Nephron (organoid): ENCODE results near the gene GALK2.
A peak's percentile ranks its signal among the peaks of the same experiment; 100 is the strongest.
"Not testable (repeated sequence)": the region's sequence is repeated elsewhere in the genome, so short reads cannot be mapped to it uniquely, and the experiment has no call there.

Experiments
- H3K27ac Mint-ChIP-seq, 3 experiments: 2 replicates each; pipeline ENCODE4 v1.8.0; 2020; ENCODE audit warnings: mixed read lengths in 3 of 3, mild to moderate bottlenecking in 2 of 3, moderate library complexity in 1 of 3
- H3K27me3 Mint-ChIP-seq: 2 replicates; pipeline ENCODE4 v1.8.0; 2021; ENCODE audit warnings: low read depth, mild to moderate bottlenecking, moderate library complexity, mixed read lengths
- H3K36me3 Mint-ChIP-seq: 2 replicates; pipeline ENCODE4 v1.8.0; 2020; ENCODE audit warnings: low read depth, mixed read lengths
- H3K4me1 Mint-ChIP-seq: 2 replicates; pipeline ENCODE4 v1.8.0; 2020; ENCODE audit warnings: mixed read lengths
- H3K4me3 Mint-ChIP-seq, 3 experiments: 2 replicates each; pipeline ENCODE4 v1.8.0; 2020; ENCODE audit warnings: mild to moderate bottlenecking in 3 of 3, mixed read lengths in 3 of 3, moderate library complexity in 2 of 3
- H3K9me3 Mint-ChIP-seq: 2 replicates; pipeline ENCODE4 v1.8.0; 2020; ENCODE audit warnings: mixed read lengths
- CTCF ChIP-seq, 3 experiments: fragments of 200-600 bp; sonication (generic); IDR thresholded peaks; one replicate each; pipeline ENCODE4 v1.5.0; 2021; ENCODE audit warnings: antibody characterized with exemption in 3 of 3; ENCODE audit not compliant: unreplicated experiment in 3 of 3

GALK2 gene

DNA sequence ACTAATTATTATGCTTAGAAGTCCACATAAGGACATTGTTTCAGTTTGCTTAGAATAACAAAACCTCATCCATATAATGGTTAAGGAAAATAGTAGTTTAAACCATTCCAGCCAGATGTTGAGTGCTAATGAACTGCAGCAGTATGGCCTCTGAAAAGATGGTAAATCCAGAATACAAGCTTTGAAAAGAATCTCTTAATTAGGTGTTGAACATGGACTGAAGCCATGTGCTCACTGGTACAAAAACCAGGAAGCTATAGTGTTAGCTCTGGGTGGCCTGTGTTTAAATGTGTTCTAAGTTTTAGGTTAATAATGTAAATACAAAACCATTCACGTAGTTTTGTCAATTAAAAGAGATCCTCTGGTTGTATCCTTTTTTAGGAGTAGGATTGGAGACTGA lies 78.2 kb downstream of the GALK2 start:
- Mint-ChIP-seq H3K9me3 (peaks cover 4% of the 10 kb centered on the region), H3K4me3 (no peak overlapping the region), H3K36me3 (peaks cover 55% of the 10 kb centered on the region), H3K27ac (peak overlapping the region in 2 of 3 experiments; percentile 24 to 71), H3K4me1 (peaks cover 24% of the 10 kb centered on the region), H3K27me3 (no peaks in the 10 kb centered on the region)
- TF ChIP-seq CTCF (IDR thresholded peaks at IDR 0.05; ENCODE audit: unreplicated experiment in 3 of 3) = no peak

DNA sequence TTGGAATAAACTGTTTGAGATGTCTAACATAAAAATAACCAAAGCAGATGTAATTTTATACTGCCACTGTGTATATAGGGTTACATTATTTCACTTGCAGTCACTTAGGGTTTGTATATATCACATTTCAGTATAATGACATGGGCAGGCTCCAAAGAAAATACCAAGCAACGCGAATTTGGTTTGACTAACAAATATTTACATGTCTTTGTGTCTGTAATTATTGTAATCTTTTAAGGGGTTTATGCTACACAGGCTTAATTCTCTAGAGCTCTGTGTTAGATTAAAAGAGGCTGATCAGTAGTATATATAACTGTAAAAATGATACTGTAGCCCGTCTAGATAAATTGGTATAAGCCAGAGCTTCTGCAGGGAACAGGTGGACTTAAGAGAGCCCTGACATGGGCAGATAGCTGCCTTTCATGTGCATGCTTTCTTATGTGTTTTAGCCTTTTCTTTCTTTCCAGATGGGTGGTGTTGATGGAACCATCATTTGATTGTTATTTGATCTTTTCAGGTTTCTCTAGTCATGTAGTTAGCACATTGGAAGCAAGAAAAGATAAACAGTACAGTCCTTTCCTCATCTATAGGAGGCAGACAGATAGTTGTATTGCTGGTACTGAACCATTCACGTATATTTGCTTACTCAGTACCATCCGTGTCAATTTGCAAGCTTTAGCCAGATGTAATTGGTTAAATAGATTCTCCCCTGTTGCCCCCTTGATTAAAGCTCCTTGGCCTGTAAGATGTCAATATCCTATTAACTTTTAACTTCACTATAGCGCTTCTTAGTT lies 86.1 kb downstream of the GALK2 start:
- Mint-ChIP-seq H3K4me3 (peak overlapping the region in 1 of 3 experiments; percentile 68), H3K27me3 (no peaks in the 10 kb centered on the region), H3K4me1 (peaks cover 14% of the 10 kb centered on the region), H3K27ac (peak overlapping the region; percentile 14 to 53 (median 28)), H3K36me3 (peaks cover 19% of the 10 kb centered on the region), H3K9me3 (peaks cover 9% of the 10 kb centered on the region)
- TF ChIP-seq CTCF (IDR thresholded peaks at IDR 0.05; ENCODE audit: unreplicated experiment in 3 of 3) = no peak

DNA sequence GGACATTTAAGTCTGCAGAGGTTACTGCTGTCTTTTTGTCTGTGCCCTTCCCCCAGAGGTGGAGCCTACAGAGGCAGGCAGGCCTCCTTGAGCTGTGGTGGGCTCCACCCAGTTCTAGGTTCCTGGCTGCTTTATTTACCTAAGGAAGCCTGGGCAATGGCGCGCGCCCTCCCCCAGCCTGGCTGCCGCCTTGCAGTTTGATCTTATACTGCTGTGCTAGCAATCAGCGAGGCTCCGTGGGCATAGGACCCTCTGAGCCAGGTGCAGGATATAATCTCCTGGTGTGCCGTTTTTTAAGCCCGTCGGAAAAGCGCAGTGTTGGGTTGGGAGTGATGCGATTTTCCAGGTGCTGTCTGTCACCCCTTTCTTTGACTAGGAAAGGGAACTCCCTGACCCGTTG lies 95.1 kb downstream of the GALK2 start:
- not testable (repeated sequence) for H3K27me3 Mint-ChIP-seq
- peaks cover 31% of the 10 kb centered on the region for H3K36me3 Mint-ChIP-seq

DNA sequence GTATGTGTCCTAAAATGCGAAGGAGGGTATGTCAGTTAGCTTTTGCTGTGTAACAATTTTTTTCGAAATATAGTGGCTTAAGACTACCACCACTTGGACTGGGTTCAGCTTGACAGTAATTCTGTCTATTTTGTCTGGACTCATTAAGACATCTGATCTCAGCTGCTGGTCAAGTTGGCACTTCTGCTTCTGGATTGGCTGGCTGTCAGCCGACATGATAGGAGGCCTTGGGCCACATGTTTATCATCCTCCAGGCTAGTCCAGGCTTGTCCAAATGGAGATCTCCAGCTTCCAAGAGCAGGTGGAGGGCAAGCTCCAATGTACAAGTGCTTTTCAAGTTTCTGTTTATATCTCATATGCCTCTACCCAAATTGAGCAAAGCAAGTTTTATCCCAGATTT lies 95.9 kb downstream of the GALK2 start:
- Mint-ChIP-seq H3K4me3 (no peak overlapping the region), H3K4me1 (no peaks in the 10 kb centered on the region), H3K9me3 (peaks cover 17% of the 10 kb centered on the region), H3K27ac (no peak overlapping the region), H3K36me3 (peaks cover 31% of the 10 kb centered on the region), H3K27me3 (no peaks in the 10 kb centered on the region)
- TF ChIP-seq CTCF (IDR thresholded peaks at IDR 0.05; ENCODE audit: unreplicated experiment in 3 of 3) = no peak

More for the DNA sequence above, 95.1 kb downstream of the GALK2 start:
- H3K27ac Mint-ChIP-seq, H3K4me1 Mint-ChIP-seq, H3K4me3 Mint-ChIP-seq: not testable (repeated sequence)
- peaks cover 17% of the 10 kb centered on the region for H3K9me3 Mint-ChIP-seq

GRCh38 chr15:49270541-49271421 lies 100.7 kb downstream of the GALK2 start:
- Mint-ChIP-seq H3K27me3 (no peaks in the 10 kb centered on the region), H3K4me3 (no peak overlapping the region), H3K4me1 (peaks cover 3% of the 10 kb centered on the region), H3K9me3 (peaks cover 5% of the 10 kb centered on the region), H3K27ac (no peak overlapping the region), H3K36me3 (peaks cover 14% of the 10 kb centered on the region)
- TF ChIP-seq CTCF (IDR thresholded peaks at IDR 0.05; ENCODE audit: unreplicated experiment in 3 of 3) = no peak

DNA sequence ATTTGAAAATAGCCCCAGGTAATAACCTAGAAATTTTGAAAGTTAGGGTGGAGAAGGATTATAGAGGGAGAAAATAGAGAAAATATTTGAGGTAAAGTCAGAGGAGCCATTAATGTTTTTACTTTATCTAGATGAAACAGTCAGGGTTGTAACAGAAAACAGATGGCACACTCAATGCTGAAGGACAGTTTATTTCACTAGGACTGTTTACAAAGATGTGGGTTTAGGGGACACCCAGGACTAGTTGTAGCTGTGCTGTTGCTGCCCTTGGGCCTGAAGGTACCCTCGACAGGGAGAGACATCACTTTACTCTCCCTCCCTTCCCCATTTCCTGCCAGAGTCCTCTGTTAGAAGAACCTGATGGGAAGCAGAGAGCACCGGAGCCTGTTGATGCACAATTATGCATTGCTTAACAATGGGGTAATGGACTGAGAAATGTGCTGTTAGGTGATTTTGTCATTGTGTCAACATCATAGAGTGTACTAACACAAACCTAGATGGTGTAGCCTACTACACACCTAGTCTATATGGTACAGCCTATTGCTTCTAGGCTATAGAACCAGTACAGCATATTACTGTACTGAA lies 103.8 kb downstream of the GALK2 start:
- Mint-ChIP-seq H3K27ac (peak overlapping the region in 1 of 3 experiments; percentile 23), H3K36me3 (peaks cover 20% of the 10 kb centered on the region), H3K27me3 (no peaks in the 10 kb centered on the region), H3K4me1 (peaks cover 18% of the 10 kb centered on the region), H3K9me3 (peaks cover 2% of the 10 kb centered on the region), H3K4me3 (no peak overlapping the region)
- TF ChIP-seq CTCF (IDR thresholded peaks at IDR 0.05; ENCODE audit: unreplicated experiment in 3 of 3) = no peak
